Dermis blood vessel endothelial cell (primary cell): ENCODE data around the gene UBR3. TPM values are rescaled to one million over a fixed set of nuclear protein-coding genes. Genes with fewer than 3 reads are reported as not detected.
A peak's percentile ranks its signal among the peaks of the same experiment; 100 is the strongest.

Experiments
- DNase-seq: peaks from one replicate; pipeline ENCODE4 v3.0.0; 2010
- total RNA-seq: library from RNA; depleted of rRNA; stranded (reverse); fragments of >200 nt; gene quantifications from 2 replicates; pipeline ENCODE4 v1.2.3, GENCODE V29; 2014

Gene UBR3
- total RNA-seq, 1 donor from 2014 or later: 60.6 TPM

DNA sequence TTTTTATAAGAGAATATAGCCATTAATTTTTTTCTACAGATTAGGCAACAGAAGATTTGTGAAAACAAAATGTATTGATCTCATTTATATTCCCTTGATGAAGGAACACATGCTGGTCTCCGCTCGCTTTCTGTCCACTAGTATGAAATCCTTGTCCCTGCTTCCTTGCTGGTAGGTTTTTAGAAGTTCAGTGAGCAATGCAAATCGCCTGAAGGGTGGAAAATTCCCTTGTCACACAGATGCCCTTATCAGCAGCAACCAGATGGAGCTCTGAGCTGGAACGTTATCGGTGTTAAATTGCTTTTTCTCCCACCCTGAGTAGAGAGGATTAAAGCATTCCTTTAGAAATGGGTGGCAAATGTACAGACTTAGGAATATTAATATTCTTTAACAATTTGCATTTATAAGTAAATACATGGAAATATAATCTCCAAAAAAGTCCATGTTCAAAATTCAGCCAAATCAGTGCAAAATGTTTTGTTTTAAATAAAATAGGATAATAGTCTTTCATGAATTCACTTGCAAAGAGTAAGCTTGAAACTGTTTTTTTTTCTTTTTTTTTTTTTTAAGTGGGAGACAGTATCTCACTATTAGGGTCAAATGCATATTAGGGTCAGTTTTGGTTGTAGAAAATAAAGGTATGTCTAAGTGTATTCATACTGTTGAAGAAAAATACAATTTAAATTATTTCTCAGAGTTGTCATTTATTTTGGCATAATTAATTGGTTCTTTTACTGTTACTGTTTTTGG lies 186.7 kb downstream of the UBR3 start:
- peak; percentile 21 for DNase-seq

DNA sequence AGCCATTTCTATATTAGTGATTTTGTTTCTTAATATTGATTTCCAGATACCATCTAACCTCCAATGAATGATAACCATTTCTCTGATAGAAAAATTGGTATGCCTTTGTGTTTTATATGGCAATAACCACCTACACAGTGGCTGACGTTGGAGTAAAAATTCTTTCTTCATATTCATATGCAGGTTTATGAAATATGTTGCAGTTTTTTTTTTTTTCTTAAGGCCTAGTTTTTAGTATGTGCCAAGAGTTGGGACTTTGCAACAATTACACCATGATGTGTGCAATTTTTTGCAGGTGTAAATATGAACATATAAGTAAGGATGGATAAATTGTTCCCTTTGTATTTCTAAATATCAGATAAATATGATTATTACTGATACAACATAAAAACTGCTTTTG lies 187.5 kb downstream of the UBR3 start:
- DNase-seq: no peak

DNA sequence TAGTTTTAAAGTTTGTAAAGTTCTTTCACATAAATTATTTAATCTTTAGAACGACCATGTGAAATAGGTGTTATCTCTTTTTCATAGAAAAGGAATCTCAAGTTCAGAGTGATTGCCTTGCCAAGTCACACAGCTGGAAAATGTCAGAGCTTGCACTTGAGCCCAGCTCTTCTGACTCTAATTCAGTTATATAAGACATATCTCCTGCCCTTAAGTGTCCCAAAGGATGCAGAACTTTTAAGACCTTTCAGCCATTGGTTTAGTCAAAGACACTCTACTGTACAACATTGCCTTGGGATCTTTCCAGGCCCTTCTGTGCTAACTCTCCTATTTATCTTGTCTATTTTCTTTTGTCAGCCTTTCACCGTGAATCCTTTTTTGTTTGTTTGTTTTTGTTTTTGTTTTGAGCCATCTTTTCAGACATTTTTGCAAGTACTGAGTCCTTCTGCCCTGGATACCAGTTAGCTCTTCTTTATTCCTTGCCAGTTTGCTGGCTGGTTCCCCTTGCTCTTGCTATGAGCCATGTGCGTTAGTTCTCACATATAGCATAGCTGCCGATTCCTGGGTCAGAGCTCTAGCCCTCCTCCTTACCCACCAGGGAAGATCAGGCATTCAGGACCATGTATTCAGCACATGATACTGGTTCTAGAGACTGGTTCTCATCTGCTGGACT lies 190.7 kb downstream of the UBR3 start:
- no peak for DNase-seq

DNA sequence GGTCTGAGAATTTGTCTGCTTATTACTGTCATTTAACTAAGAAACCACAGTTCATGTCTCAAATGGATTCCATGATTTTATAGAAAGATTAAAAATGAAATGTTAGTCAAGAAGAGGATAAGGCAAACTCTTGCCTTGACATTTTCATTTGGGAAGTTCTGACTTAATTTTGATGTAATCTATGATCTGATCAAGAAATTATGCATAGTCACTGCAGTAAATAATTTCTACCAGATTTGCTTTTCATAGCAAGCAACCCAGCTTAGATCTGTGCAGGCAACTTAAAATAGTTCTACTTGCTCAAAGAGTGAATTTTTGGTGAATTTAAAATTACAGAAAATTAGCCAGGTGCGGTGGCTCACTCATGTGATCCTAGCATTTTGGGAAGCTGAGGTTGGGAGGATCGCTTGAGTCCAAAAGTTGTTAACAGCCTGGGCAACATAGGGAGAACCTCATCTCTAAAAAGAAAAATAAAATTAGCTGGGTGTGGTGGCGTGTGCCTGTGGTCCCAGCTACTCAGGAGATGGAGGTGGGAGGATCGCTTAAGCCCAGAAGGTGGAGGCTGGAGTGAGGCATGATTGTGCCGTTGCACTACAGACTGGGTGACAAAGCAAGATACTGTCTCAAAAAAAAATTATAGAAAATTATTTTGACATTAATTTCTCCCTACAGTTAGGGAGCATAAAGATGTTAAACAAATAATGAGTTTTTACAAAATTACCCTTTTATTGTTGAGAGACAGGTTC lies 192.0 kb downstream of the UBR3 start:
- no peak for DNase-seq

DNA sequence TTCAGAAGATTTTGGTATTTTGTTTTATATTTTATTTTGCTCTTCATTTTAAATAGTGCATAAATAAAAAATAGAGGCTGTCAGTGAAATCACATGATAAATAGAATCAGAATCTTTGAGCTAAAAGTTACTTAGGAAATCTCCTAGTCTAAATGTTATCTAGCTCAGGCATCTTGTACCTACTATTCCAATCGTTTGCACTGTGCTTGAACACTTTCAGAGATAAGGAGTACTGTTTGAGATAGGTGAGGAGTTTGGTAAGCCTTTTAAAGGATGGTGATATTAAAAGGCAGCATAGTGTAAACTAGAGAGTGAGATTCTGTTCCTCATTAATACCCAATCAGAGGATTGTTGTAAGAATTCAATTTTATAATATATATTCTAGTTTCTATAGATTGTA lies 193.5 kb downstream of the UBR3 start:
- no peak for DNase-seq

DNA sequence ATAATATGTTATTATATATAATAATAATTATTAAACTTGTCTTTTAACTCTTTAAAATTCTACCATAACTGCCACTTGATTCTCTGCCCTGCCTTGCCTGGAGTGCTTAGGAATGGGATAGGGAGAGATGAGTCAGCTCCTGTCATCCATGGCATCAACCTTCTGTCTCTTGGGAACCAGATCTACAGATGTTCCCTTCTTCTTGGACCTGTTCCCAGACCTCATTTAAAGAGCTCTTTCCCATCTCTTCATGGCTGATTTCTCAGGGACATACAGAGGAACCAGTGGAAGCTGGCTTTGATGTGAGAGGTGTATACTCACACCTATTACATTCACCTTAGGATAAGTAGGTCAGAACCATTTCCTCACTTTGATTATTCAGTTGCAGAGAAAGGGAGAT lies 195.4 kb downstream of the UBR3 start:
- DNase-seq: peak; percentile 12

DNA sequence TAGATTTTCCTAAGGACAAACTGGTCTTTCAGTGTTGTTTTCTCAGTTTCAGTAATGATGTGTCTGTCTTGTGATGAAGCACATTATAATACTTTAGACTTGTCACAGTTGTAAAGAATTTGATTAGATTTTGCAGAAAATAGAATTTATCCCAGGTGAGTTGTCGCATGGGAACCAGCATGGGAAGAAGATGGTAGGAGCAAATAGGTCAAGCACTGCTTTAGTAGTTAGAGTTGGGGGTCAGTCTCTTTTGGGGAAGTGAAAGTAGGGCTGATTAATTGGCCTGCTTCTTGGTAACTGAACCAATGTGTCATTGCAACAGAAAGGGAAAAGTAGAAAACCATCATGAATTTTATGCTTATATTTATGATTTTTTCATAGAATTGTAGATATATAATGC lies 197.5 kb downstream of the UBR3 start:
- no peak for DNase-seq

DNA sequence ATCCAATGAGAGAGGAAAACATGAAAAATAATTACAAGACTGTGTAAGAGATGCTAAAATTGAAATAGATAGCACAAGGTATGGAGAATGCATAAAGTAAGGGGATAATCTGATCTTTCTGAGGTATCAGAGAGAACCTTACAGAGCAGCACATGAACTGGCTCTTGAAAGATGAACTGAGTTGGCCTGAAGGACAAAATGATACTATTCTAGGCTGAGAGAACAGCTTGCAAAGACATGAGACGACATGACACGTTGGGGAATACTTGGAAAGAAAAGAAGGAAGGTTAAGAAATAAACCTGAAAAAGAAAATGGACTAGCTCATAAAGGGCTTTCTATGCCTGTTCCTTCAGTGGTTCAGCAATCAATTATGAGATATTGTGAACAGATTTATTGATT lies 198.0 kb downstream of the UBR3 start:
- no peak for DNase-seq

DNA sequence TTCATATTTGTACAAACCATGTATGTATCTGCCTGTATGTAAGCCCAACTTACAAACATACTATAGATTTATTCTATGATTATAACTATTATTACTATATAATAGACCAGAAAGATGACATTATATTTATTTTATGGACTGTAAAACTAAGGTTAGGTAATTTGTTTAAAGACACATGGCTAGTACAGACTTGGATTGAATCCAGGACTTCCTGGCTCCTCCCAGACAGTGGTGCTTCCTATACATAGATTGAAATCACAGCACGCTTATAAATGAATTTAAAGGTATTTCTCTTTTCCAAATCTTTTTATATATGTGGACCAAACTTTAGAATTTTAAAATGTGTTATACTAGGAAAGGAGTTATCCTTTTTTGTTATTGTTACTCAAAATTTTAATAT lies 199.1 kb downstream of the UBR3 start:
- DNase-seq: peak; percentile 18

DNA sequence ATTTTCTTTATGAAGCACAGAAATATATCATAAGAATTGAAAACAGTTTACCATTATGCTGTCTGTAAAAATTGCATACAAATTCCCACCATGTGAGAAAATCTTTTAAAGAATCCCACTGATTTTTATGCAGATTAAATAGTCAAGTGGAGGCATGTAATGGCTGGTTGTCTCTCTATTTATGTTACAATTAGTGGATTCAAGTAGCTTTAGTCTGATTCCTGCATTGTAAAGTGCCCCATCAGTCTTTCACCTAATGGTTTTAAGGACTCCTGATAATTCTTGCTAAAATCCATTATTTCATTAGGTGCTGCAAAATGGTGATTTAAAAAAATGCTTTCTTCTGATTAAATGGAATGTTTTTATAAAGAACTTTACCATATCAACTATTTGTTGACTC lies 202.3 kb downstream of the UBR3 start:
- DNase-seq: no peak

DNA sequence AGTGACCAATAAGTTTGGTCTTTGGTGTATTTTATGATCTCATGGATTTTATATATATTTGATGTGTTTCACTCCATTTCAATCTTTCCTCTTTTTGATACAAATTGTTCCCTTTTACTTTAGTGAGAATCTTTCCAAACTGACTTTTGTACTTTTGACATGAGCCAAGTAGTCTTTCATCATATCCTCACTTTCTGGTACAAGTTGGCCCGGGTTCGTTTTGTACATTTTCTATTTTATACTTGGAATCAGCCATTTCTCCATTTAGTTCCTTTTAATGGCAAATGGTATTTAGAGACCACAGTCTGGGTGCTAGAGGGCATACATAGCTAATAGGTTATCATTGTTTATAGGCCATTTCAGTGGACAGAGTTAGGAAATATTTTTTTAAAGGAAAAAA lies 202.8 kb downstream of the UBR3 start:
- no peak for DNase-seq

DNA sequence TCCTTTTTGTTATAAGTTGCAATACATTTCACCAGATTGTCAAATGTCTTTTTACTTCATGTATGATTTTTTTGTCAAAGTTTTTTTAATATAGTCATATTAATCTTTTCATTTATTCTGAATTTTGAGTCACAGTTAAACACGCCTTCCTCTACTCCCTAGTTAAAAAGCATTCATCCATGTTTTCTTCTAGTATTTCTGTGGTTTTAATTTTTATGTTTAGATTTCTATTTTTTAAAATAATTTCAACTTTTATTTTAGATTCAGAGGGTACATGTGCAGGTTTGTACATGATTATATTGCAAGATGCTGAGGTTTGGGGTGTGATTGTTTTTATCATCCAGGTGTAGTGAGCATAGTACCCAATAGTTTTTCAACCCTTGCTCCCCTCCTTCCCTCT lies 204.0 kb downstream of the UBR3 start:
- DNase-seq: no peak

DNA sequence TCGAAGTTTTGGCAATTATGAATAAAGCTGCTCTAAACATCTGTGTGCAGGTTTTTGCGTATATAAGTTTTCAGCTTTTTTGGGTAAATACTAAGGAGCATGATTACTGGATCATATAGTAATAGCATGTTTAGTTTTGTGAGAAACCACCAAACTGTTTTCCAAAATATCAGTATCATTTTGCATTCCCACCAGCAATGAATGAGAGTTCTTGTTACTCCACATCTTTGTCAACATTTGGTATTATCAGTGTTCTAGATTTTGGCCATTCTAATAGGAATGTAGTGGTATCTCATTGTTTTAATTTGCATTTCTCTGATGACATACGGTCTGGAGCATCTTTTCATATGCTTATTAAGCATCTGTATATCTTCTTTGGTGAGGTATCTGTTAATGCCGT lies 207.3 kb downstream of the UBR3 start:
- no peak for DNase-seq

DNA sequence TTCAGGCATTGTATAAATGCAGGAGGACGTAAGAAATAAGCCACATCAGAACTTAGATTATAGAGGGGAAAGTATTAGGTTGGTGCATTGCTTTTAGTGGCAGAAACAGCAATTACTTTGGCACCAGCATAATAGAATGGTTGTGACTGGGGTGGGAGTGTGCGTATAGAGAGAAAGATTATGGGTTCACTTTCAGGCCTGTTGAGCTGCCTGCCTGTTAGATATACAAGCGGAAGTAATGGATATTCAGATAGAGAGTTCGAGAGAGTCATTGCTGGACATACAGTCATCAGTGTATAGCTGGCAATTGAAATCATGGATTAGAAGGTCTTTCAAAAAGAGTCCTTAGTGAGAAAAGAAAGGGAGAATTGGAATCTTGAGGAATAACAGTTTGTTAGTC lies 211.5 kb downstream of the UBR3 start:
- DNase-seq: no peak

DNA sequence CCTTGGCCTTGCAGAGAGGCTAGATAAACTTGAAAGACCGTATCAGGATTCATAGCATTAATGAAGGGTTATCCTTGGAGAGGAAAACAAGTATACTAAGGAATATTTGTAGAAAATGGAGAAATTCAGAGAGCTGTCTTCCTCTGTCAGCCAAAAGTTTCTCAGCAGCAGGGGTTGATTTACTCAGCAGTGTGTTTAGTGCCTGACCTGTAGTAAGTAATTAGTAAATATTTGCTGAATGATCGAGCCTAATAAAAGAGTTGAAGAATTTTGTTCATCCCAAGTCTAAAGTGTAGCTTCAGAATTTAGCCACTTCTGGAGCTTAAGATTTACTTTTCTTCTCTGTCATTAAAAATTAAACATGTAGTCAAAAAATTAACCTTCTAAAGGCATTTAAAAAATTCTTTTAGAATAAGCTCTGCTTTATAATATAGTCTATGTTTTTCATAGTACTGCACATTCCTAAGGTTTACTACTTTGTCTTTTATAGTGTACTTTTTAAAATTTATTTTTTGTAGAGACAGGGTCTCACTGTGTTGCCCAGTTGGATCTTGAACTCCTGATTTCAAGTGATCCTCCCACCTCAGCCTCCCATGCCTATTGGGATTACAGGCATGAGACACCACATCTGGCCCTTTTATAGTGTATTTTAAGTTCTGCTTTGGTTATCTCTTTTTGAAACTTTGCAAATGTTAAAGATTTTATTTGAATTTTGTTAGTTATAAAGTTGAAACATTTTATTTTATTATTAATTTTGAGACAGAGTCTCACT lies 212.3 kb downstream of the UBR3 start:
- DNase-seq: no peak

DNA sequence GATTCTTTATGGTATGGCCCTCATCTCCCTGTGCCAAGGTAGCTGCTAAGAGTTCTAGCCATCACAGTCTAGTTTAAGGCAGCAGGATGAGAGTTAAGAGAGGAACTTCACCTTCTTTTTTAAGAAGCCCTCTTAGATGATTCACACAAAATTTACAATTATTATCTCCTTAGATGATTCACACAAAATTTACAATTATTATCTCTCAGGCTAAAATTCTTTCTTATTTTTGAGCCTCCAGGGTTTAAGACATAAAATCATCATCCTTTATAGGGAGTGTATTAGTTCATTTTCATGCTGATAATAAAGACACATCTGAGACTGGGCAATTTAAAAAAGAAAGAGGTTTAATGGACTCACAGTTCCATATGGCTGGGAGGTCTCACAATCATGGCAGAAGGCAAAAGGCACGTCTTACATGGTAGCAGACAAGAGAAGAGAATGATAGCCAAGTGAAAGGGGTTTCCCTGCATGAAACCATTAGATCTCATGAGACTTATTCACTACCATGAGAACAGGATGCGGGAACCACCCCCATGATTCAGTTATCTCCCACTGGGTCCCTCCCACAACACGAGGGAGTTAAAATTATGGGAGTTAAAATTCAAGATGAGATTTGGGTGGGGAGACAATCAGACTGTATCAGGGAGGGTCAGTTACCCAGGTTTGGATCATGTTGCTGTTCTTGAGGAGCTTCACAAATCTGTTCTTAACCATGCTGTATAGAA lies 217.7 kb downstream of the UBR3 start:
- no peak for DNase-seq

DNA sequence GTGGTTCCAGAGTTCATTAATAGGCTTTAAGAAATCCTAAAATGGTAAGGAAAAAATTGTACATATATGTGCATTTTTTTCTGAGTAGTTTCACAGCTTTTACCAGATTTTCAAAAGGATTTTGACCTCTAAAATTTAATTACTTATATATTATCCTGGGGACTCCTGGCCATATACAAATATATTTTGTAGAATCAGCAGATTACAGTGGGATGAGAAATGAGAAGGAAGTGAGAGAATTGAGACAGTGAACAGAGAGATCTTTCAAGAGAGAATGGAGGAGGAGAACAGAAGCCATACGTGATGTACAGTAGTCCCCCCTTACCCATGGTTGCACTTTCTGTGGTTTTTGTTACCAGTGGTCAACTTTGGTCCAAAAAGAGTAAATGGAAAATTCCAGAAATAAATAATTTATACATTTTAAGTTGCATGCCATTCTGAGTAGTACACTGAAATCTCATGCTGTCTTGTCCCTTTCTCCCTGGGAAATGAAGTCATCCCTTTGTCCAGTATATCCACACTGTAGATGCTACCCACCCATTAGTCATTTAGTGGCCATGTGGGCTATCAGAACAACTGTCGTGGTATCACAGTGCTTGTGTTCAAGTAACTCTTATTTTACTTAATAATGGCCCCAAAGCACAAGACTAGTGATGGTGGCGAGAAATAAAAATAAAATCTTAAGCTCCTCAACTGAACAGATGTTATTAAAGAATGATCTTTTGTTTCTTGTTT lies 220.2 kb downstream of the UBR3 start:
- no peak for DNase-seq

DNA sequence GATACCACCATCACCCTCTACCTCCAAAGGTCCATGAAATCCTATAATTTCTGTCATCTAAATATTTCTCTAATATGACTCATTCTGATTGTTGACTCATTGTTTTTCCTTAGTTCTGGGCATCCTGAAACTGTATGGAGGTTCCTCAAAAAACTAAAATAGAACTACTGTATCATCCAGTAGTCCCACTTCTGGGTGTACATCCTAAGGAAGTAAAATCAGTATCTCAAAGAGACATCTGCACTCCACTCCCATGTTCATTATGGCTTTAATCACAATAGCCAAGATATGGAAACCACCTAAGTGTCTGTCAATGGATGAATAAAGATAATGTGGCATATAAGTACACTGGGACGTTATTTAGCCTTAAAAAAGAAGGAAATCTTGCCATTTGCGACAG lies 224.9 kb downstream of the UBR3 start:
- peak; percentile 52 for DNase-seq

DNA sequence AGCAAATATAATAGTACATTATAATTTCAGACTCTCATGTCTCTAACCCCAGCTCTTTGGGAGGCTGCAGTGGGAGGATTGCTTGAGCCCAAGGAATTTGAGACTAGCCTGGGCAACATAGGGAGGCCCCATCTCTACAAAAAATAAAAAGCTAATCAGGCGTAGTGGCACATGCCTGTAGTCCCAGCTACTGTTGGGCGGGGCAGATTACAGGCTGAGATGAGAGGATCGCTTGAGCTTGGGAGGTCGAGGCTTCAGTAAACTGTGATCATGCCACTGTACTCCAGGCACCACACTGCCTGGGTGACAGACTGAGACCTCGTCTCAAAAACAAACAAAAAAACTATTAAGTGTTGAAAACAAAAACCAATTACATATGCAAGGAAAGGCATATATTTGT lies 227.7 kb downstream of the UBR3 start:
- DNase-seq: no peak

DNA sequence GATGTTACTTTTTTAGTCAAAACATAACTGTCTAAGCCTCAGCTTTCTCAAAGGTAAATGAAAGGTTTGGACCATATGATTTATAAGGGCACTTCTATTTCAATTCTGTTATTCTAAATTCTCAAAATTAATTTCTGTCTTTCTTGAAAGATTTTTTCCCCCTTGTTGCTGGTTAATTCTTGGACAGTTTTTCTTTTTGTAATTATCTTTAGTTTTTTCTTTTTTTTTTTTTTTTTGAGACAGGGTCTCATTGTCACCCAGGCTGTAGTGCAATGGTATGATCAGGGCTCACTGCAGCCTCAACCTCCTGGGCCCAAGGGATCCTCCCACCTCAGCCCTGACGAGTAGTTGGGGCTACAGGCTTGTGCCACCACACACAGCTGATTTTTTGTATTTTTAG lies 229.6 kb downstream of the UBR3 start:
- no peak for DNase-seq

DNA sequence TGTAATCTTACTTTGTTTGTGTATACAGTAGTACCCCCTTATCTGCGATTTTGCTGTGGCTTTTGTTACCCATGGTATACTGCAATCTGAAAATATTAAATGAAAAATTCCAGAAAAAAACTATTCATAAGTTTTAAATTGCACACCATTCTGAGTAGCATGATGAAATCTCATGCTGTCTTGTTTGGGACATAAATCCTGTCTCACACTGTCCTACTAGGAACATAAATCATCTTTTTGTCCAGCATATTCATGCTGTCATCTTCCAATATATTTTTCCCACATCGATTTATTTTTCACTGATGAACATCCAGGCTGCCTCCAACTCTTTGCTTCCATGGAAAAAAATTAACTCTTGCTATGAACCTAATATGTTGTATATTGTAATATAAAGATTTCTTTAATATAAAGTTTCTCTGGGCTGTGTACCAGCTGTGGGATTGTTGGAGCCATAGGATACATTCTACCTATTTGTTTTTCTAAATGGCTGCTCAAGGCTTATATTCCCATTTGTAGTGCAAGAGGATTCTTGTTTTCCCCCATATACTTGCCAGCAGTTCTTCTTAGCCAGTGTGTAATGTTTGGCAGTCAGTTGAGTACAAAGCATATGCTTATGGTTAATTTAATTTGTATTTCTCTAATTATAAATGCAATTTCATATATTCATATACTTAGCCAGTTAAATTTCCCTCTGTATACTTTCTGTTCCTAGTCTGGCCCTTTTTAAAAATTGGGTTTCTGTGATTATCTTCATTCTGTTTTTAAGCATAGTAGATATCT lies 236.4 kb downstream of the UBR3 start:
- DNase-seq: no peak
